T-helper 17 cell (primary cell): ENCODE data around the gene FMNL2. TPM values are rescaled to one million over a fixed set of nuclear protein-coding genes. Genes with fewer than 3 reads are reported as not detected.

Experiments used
- ATAC-seq: fragments of 150-1000 bp; cut with Tn5 transposase; 2 replicates; pipeline ENCODE4 v1.10.0; 2021; ENCODE audit warnings: mild to moderate bottlenecking, moderate library complexity
- DNase-seq, 3 donors: peaks; one replicate each; pipeline versions ENCODE4 v3.0.0 to v3.0.0-alpha.2; 2020 to 2021
- H3K9me3 ChIP-seq: one replicate; pipeline ENCODE4 v1.7.0; 2013; ENCODE audit warnings: low read length, mild to moderate bottlenecking; ENCODE audit not compliant: control insufficient read depth, poor library complexity, severe bottlenecking
- H3K27ac Mint-ChIP-seq: one replicate; pipeline ENCODE4 v1.8.0; 2022; ENCODE audit warnings: mild to moderate bottlenecking, moderate library complexity, mixed read lengths
- H3K27me3 Mint-ChIP-seq: one replicate; pipeline ENCODE4 v1.8.0; 2022; ENCODE audit warnings: mixed read lengths
- H3K36me3 Mint-ChIP-seq: one replicate; pipeline ENCODE4 v1.8.0; 2022; ENCODE audit warnings: low read depth, mixed read lengths
- H3K4me1 Mint-ChIP-seq: one replicate; pipeline ENCODE4 v1.8.0; 2022; ENCODE audit warnings: mild to moderate bottlenecking, mixed read lengths
- H3K4me3 Mint-ChIP-seq: one replicate; pipeline ENCODE4 v1.8.0; 2022; ENCODE audit warnings: mild to moderate bottlenecking, moderate library complexity, mixed read lengths
- total RNA-seq, 4 donors: library from RNA in 2 of 4; stranded (reverse) in 2 of 4; gene quantifications; one replicate each; pipeline ENCODE4 v1.2.3 and lab custom pipeline; 2022 to 2026

FMNL2 gene
- total RNA-seq, 2 donors from 2014 or later: 0.34 to 0.40 TPM

GRCh38 chr2:152664725-152665124 lies 329.8 kb downstream of the FMNL2 start:
- Mint-ChIP-seq H3K4me3 (no peak overlapping the region), H3K36me3 (peaks cover 17% of the 10 kb centered on the region), H3K27ac (no peak overlapping the region), H3K4me1 (peaks cover 5% of the 10 kb centered on the region), H3K27me3 (no peaks in the 10 kb centered on the region)
- H3K9me3 ChIP-seq: no peaks in the 10 kb centered on the region
- DNase-seq: no peak
- no peak for ATAC-seq

- Mint-ChIP-seq H3K4me3 (no peak overlapping the region), H3K27me3 (no peaks in the 10 kb centered on the region), H3K36me3 (peaks cover 4% of the 10 kb centered on the region), H3K4me1 (no peaks in the 10 kb centered on the region), H3K27ac (peak overlapping the region; percentile 51)
- DNase-seq: no peak
- H3K9me3 ChIP-seq: no peaks in the 10 kb centered on the region
- no peak for ATAC-seq
Measured at GRCh38 chr2:152674334-152674733, 339.4 kb downstream of the FMNL2 start.

GRCh38 chr2:152676461-152676860 lies 341.5 kb downstream of the FMNL2 start:
- Mint-ChIP-seq H3K4me1 (no peaks in the 10 kb centered on the region), H3K36me3 (peaks cover 4% of the 10 kb centered on the region), H3K27me3 (no peaks in the 10 kb centered on the region), H3K4me3 (no peak overlapping the region), H3K27ac (peak overlapping the region; percentile 9)
- DNase-seq: no peak
- no peak for ATAC-seq
- H3K9me3 ChIP-seq: no peaks in the 10 kb centered on the region

GRCh38 chr2:152678808-152679207 lies 343.8 kb downstream of the FMNL2 start:
- Mint-ChIP-seq H3K27ac (no peak overlapping the region), H3K4me1 (peaks cover 8% of the 10 kb centered on the region), H3K36me3 (no peaks in the 10 kb centered on the region), H3K4me3 (no peak overlapping the region), H3K27me3 (no peaks in the 10 kb centered on the region)
- no peak for DNase-seq
- H3K9me3 ChIP-seq: no peaks in the 10 kb centered on the region
- ATAC-seq: no peak

GRCh38 chr2:152682663-152683062 lies 347.7 kb downstream of the FMNL2 start:
- ATAC-seq (no peak), DNase-seq (no peak)
- Mint-ChIP-seq H3K27ac (no peak overlapping the region), H3K4me3 (no peak overlapping the region), H3K4me1 (peaks cover 26% of the 10 kb centered on the region), H3K36me3 (peaks cover 4% of the 10 kb centered on the region), H3K27me3 (no peaks in the 10 kb centered on the region)
- H3K9me3 ChIP-seq: no peaks in the 10 kb centered on the region

- H3K27me3 Mint-ChIP-seq: no peaks in the 10 kb centered on the region
- H3K36me3 Mint-ChIP-seq: peaks cover 4% of the 10 kb centered on the region
Measured at GRCh38 chr2:152683400-152683799, 348.4 kb downstream of the FMNL2 start.

GRCh38 chr2:152686321-152686720 lies 351.3 kb downstream of the FMNL2 start:
- H3K27ac Mint-ChIP-seq: no peak overlapping the region
- no peak overlapping the region for H3K4me3 Mint-ChIP-seq
- no peaks in the 10 kb centered on the region for H3K9me3 ChIP-seq
- DNase-seq (no peak), ATAC-seq (no peak)
- H3K27me3 Mint-ChIP-seq: no peaks in the 10 kb centered on the region
- H3K36me3 Mint-ChIP-seq: peaks cover 4% of the 10 kb centered on the region
- H3K4me1 Mint-ChIP-seq: peaks cover 32% of the 10 kb centered on the region

More at GRCh38 chr2:152683400-152683799, 348.4 kb downstream of the FMNL2 start:
- H3K4me1 Mint-ChIP-seq: peaks cover 28% of the 10 kb centered on the region
- DNase-seq (no peak), ATAC-seq (no peak)
- H3K4me3 Mint-ChIP-seq: no peak overlapping the region
- H3K27ac Mint-ChIP-seq: no peak overlapping the region
- no peaks in the 10 kb centered on the region for H3K9me3 ChIP-seq

GRCh38 chr2:152693033-152693432 lies 358.1 kb downstream of the FMNL2 start:
- no peaks in the 10 kb centered on the region for H3K9me3 ChIP-seq
- ATAC-seq (no peak), DNase-seq (no peak)
- H3K27ac Mint-ChIP-seq: peak overlapping the region; percentile 27
- no peaks in the 10 kb centered on the region for H3K36me3 Mint-ChIP-seq
- H3K4me1 Mint-ChIP-seq: peaks cover 21% of the 10 kb centered on the region
- H3K27me3 Mint-ChIP-seq: no peaks in the 10 kb centered on the region
- H3K4me3 Mint-ChIP-seq: no peak overlapping the region

GRCh38 chr2:152694161-152694661 lies 359.2 kb downstream of the FMNL2 start:
- ATAC-seq: peak; percentile 73
- peak overlapping the region; percentile 83 for H3K4me3 Mint-ChIP-seq
- H3K36me3 Mint-ChIP-seq: no peaks in the 10 kb centered on the region
- DNase-seq: no peak
- H3K4me1 Mint-ChIP-seq: peaks cover 18% of the 10 kb centered on the region
- no peaks in the 10 kb centered on the region for H3K27me3 Mint-ChIP-seq
- H3K9me3 ChIP-seq: no peaks in the 10 kb centered on the region
- H3K27ac Mint-ChIP-seq: peak overlapping the region; percentile 92

GRCh38 chr2:152695763-152696162 lies 360.8 kb downstream of the FMNL2 start:
- peaks cover 22% of the 10 kb centered on the region for H3K4me1 Mint-ChIP-seq
- H3K27ac Mint-ChIP-seq: peak overlapping the region; percentile 24
- no peaks in the 10 kb centered on the region for H3K27me3 Mint-ChIP-seq
- H3K9me3 ChIP-seq: no peaks in the 10 kb centered on the region
- H3K36me3 Mint-ChIP-seq: no peaks in the 10 kb centered on the region
- H3K4me3 Mint-ChIP-seq: no peak overlapping the region
- DNase-seq (no peak), ATAC-seq (no peak)

- H3K36me3 Mint-ChIP-seq: no peaks in the 10 kb centered on the region
- DNase-seq: no peak
- no peaks in the 10 kb centered on the region for H3K27me3 Mint-ChIP-seq
- peak overlapping the region; percentile 24 for H3K27ac Mint-ChIP-seq
- ATAC-seq: no peak
- no peak overlapping the region for H3K4me3 Mint-ChIP-seq
- H3K9me3 ChIP-seq: no peaks in the 10 kb centered on the region
- peaks cover 18% of the 10 kb centered on the region for H3K4me1 Mint-ChIP-seq
Measured at GRCh38 chr2:152696476-152696875, 361.5 kb downstream of the FMNL2 start.

Other genes starting within 250 kb of the FMNL2 start
- gene CACNB4, start 236.1 kb upstream of the FMNL2 start, total RNA-seq: under 1 TPM; 0.37 to 0.65 TPM
- 10 to 100 TPM; 11.2 to 12.2 TPM for gene STAM2, start 159.4 kb upstream of the FMNL2 start, total RNA-seq